HEK293 (cell line): Measurements from ENCODE around the gene PLCD4.

Experiments used
- EGR2 ChIP-seq: fragments of 450-650 bp; formaldehyde crosslinking; IDR thresholded peaks from 2 replicates; pipeline ENCODE4 v1.5.1; 2016; ENCODE audit warnings: low read depth, missing biosample characterization, missing genetic modification characterization
- SCRT1 ChIP-seq: fragments of 450-650 bp; formaldehyde crosslinking; IDR thresholded peaks from 2 replicates; pipeline ENCODE4 v1.5.1; 2016; ENCODE audit warnings: missing biosample characterization, missing genetic modification characterization, borderline replicate concordance
- SETDB1 ChIP-seq: IDR thresholded peaks from one replicate; pipeline ENCODE4 v1.6.1; 2017; ENCODE audit warnings: mild to moderate bottlenecking, low read length, moderate library complexity, mixed read lengths; ENCODE audit not compliant: insufficient read length
- YY1 ChIP-seq: fragments of 450-650 bp; formaldehyde crosslinking; IDR thresholded peaks from 2 replicates; pipeline ENCODE4 v1.5.1; 2018; ENCODE audit warnings: missing biosample characterization, missing genetic modification characterization
- YY2 ChIP-seq: fragments of 450-650 bp; formaldehyde crosslinking; IDR thresholded peaks from 2 replicates; pipeline ENCODE4 v1.5.1; 2016; ENCODE audit warnings: missing biosample characterization, missing genetic modification characterization
- ZBTB20 ChIP-seq: fragments of 450-650 bp; formaldehyde crosslinking; IDR thresholded peaks from 2 replicates; pipeline ENCODE4 v1.5.1; 2016; ENCODE audit warnings: missing biosample characterization, missing genetic modification characterization
- ZNF132 ChIP-seq: fragments of 450-650 bp; formaldehyde crosslinking; IDR thresholded peaks from 2 replicates; pipeline ENCODE4 v1.5.1; 2017; ENCODE audit warnings: missing biosample characterization, missing genetic modification characterization, borderline replicate concordance
- ZNF202 ChIP-seq: fragments of 450-650 bp; formaldehyde crosslinking; IDR thresholded peaks from 2 replicates; pipeline ENCODE4 v1.5.1; 2016; ENCODE audit warnings: missing biosample characterization, missing genetic modification characterization, borderline replicate concordance
- ZNF248 ChIP-seq: fragments of 450-650 bp; formaldehyde crosslinking; IDR thresholded peaks from 2 replicates; pipeline ENCODE4 v1.5.1; 2017; ENCODE audit warnings: missing biosample characterization, missing genetic modification characterization
- ZNF311 ChIP-seq: fragments of 450-650 bp; formaldehyde crosslinking; IDR thresholded peaks from 2 replicates; pipeline ENCODE4 v1.5.1; 2017; ENCODE audit warnings: missing biosample characterization, missing genetic modification characterization, borderline replicate concordance
- ZNF335 ChIP-seq: fragments of 450-650 bp; formaldehyde crosslinking; conservative IDR thresholded peaks from 2 replicates; pipeline ENCODE4 v1.5.1; 2016; ENCODE audit warnings: missing biosample characterization, missing genetic modification characterization
- ZNF341 ChIP-seq: fragments of 450-650 bp; formaldehyde crosslinking; IDR thresholded peaks from 2 replicates; pipeline ENCODE4; 2016; ENCODE audit warnings: low read depth, missing biosample characterization, missing genetic modification characterization
- ZNF549 ChIP-seq: fragments of 450-650 bp; IDR thresholded peaks from 2 replicates; pipeline ENCODE4 v1.5.1; 2018; ENCODE audit warnings: missing biosample characterization, missing genetic modification characterization, mild to moderate bottlenecking, inconsistent platforms, moderate library complexity
- ZNF561 ChIP-seq: fragments of 450-650 bp; IDR thresholded peaks from 2 replicates; pipeline ENCODE4 v1.5.1; 2018; ENCODE audit warnings: missing biosample characterization, missing genetic modification characterization, borderline replicate concordance
- ZNF585B ChIP-seq: fragments of 450-650 bp; formaldehyde crosslinking; IDR thresholded peaks from 2 replicates; pipeline ENCODE4 v1.5.1; 2016; ENCODE audit warnings: missing biosample characterization, missing genetic modification characterization
- ZNF600 ChIP-seq: fragments of 450-650 bp; formaldehyde crosslinking; IDR thresholded peaks from 2 replicates; pipeline ENCODE4 v1.5.1; 2016; ENCODE audit warnings: missing biosample characterization, missing genetic modification characterization
- ZNF658 ChIP-seq: fragments of 450-650 bp; formaldehyde crosslinking; IDR thresholded peaks from 2 replicates; pipeline ENCODE4; 2016; ENCODE audit warnings: missing biosample characterization, missing genetic modification characterization
- ZNF677 ChIP-seq: fragments of 450-650 bp; IDR thresholded peaks from 2 replicates; pipeline ENCODE4 v1.5.0; 2018; ENCODE audit warnings: missing biosample characterization, mild to moderate bottlenecking, missing genetic modification characterization, moderate library complexity
- ZNF747 ChIP-seq: fragments of 450-650 bp; formaldehyde crosslinking; IDR thresholded peaks from 2 replicates; pipeline ENCODE4 v1.5.1; 2016; ENCODE audit warnings: missing biosample characterization, missing genetic modification characterization
- ZNF76 ChIP-seq: fragments of 450-650 bp; formaldehyde crosslinking; IDR thresholded peaks from 2 replicates; pipeline ENCODE4; 2016; ENCODE audit warnings: low read depth, missing biosample characterization, missing genetic modification characterization, borderline replicate concordance
- TF ChIP-seq, protein P1 (sequence below): sonication (generic); formaldehyde crosslinking; IDR thresholded peaks from 2 replicates; pipeline ENCODE4 v1.8.1; 2022; ENCODE audit warnings: mild to moderate bottlenecking, moderate library complexity, missing genetic modification reagents
- TF ChIP-seq, protein P2 (sequence below): fragments of 450-650 bp; formaldehyde crosslinking; IDR thresholded peaks from 2 replicates; pipeline ENCODE4 v1.5.1; 2016; ENCODE audit warnings: missing biosample characterization, missing genetic modification characterization
- TF ChIP-seq, protein P3 (sequence below): fragments of 450-650 bp; formaldehyde crosslinking; conservative IDR thresholded peaks from 2 replicates; pipeline ENCODE4 v1.5.1; 2016; ENCODE audit warnings: low read depth, missing biosample characterization, missing genetic modification characterization
- TF ChIP-seq, protein P4 (sequence below): fragments of 450-650 bp; formaldehyde crosslinking; IDR thresholded peaks from 2 replicates; pipeline ENCODE4 v1.5.1; 2016; ENCODE audit warnings: missing biosample characterization, missing genetic modification characterization
- TF ChIP-seq, protein P5 (sequence below): fragments of 450-650 bp; IDR thresholded peaks from 2 replicates; pipeline ENCODE4 v1.5.1; 2018; ENCODE audit warnings: missing biosample characterization, missing genetic modification characterization
- TF ChIP-seq, protein P6 (sequence below): fragments of 450-650 bp; formaldehyde crosslinking; IDR thresholded peaks from 2 replicates; pipeline ENCODE4 v1.5.1; 2016; ENCODE audit warnings: missing biosample characterization, missing genetic modification characterization
- TF ChIP-seq, protein P7 (sequence below): fragments of 450-650 bp; formaldehyde crosslinking; IDR thresholded peaks from 2 replicates; pipeline ENCODE4 v1.5.1; 2016; ENCODE audit warnings: missing biosample characterization, missing genetic modification characterization, low read depth

Gene PLCD4

DNA sequence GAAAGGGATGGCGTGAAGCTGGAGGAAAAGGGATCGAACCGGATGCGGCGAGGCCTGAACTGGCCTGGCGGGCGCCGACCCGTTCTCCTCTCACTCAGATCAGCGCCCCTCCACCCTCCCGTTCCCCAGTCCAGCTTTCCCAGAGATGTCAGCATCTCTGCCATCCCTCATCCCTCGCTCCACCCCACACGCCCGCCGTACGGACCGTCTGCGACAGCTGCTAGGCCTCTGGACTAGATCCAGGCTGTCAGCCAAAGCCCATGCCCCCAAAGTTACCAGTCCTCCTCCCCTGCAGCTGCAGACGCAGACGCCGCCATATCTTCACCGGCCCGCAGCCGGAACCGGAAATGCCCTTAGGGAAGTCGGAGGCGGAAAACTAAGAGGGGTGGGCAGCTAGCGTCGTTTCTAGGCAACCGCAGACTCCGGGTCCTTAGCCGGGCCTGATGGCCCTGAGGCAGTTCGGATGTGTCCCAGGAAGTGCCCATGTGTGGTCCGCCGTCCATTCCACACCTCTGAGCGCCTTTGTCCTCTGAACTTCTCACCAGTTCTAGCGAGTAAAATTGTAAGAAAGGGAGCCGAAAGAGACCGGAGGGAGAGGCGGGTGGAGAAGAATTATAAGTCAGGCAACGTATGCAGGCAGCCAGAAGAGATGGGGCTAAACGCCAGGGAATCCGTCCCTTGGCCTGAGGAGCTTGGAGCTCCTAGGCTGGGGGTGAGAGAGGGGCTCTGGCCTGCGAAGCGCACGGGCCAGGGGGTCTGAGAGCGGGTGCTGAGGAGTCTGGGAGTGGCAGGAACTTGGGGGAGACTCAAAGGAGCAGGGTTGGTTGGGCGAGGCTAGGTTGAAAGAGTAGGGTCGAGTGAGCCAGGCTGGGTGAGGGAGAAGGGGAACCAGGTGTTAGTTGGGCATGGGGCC, 64.2 kb downstream of the PLCD4 start, which contains the start of the genes RNF25 and STK36 (continued):
- TF ChIP-seq ZNF311 (tag by site-specific recombination): no peak
- no peak for TF ChIP-seq ZNF677 (tag by site-specific recombination)
- peak; percentile 30; the same call in 1 of the 2 replicates for TF ChIP-seq EGR2 (tag by site-specific recombination)
- TF ChIP-seq, protein P1, sequence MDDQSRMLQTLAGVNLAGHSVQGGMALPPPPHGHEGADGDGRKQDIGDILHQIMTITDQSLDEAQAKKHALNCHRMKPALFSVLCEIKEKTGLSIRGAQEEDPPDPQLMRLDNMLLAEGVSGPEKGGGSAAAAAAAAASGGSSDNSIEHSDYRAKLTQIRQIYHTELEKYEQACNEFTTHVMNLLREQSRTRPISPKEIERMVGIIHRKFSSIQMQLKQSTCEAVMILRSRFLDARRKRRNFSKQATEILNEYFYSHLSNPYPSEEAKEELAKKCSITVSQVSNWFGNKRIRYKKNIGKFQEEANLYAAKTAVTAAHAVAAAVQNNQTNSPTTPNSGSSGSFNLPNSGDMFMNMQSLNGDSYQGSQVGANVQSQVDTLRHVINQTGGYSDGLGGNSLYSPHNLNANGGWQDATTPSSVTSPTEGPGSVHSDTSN (CRISPR knock-in tag): no peak
- TF ChIP-seq, protein P2, sequence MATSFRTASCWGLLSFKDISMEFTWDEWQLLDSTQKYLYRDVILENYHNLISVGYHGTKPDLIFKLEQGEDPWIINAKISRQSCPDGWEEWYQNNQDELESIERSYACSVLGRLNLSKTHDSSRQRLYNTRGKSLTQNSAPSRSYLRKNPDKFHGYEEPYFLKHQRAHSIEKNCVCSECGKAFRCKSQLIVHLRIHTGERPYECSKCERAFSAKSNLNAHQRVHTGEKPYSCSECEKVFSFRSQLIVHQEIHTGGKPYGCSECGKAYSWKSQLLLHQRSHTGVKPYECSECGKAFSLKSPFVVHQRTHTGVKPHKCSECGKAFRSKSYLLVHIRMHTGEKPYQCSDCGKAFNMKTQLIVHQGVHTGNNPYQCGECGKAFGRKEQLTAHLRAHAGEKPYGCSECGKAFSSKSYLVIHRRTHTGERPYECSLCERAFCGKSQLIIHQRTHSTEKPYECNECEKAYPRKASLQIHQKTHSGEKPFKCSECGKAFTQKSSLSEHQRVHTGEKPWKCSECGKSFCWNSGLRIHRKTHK (tag by site-specific recombination): no peak
- TF ChIP-seq SETDB1: no peak
- TF ChIP-seq ZNF747 (tag by site-specific recombination): no peak
- TF ChIP-seq, protein P3, sequence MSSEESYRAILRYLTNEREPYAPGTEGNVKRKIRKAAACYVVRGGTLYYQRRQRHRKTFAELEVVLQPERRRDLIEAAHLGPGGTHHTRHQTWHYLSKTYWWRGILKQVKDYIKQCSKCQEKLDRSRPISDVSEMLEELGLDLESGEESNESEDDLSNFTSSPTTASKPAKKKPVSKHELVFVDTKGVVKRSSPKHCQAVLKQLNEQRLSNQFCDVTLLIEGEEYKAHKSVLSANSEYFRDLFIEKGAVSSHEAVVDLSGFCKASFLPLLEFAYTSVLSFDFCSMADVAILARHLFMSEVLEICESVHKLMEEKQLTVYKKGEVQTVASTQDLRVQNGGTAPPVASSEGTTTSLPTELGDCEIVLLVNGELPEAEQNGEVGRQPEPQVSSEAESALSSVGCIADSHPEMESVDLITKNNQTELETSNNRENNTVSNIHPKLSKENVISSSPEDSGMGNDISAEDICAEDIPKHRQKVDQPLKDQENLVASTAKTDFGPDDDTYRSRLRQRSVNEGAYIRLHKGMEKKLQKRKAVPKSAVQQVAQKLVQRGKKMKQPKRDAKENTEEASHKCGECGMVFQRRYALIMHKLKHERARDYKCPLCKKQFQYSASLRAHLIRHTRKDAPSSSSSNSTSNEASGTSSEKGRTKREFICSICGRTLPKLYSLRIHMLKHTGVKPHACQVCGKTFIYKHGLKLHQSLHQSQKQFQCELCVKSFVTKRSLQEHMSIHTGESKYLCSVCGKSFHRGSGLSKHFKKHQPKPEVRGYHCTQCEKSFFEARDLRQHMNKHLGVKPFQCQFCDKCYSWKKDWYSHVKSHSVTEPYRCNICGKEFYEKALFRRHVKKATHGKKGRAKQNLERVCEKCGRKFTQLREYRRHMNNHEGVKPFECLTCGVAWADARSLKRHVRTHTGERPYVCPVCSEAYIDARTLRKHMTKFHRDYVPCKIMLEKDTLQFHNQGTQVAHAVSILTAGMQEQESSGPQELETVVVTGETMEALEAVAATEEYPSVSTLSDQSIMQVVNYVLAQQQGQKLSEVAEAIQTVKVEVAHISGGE (tag by site-specific recombination): peak; percentile 97
- peak; percentile 100 for TF ChIP-seq ZNF335 (tag by site-specific recombination)
- TF ChIP-seq, protein P4, sequence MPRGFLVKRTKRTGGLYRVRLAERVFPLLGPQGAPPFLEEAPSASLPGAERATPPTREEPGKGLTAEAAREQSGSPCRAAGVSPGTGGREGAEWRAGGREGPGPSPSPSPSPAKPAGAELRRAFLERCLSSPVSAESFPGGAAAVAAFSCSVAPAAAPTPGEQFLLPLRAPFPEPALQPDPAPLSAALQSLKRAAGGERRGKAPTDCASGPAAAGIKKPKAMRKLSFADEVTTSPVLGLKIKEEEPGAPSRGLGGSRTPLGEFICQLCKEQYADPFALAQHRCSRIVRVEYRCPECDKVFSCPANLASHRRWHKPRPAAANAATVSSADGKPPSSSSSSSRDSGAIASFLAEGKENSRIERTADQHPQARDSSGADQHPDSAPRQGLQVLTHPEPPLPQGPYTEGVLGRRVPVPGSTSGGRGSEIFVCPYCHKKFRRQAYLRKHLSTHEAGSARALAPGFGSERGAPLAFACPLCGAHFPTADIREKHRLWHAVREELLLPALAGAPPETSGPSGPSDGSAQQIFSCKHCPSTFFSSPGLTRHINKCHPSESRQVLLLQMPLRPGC (tag by site-specific recombination): no peak
- peak; percentile 73; the same call in 1 of the 2 replicates for TF ChIP-seq YY1 (tag by site-specific recombination)
- no peak for TF ChIP-seq ZNF600 (tag by site-specific recombination)
- TF ChIP-seq ZNF585B: no peak
- TF ChIP-seq ZNF76 (tag by site-specific recombination): peak; percentile 16; the same call in 1 of the 2 replicates
- TF ChIP-seq ZNF202 (tag by site-specific recombination): no peak
- no peak for TF ChIP-seq SCRT1
- TF ChIP-seq ZBTB20 (tag by site-specific recombination): no peak
- no peak for TF ChIP-seq ZNF658
- no peak for TF ChIP-seq ZNF561 (tag by site-specific recombination)
- no peak for TF ChIP-seq ZNF549 (tag by site-specific recombination)
- TF ChIP-seq YY2 (tag by site-specific recombination): peak; percentile 90
- TF ChIP-seq, protein P5, sequence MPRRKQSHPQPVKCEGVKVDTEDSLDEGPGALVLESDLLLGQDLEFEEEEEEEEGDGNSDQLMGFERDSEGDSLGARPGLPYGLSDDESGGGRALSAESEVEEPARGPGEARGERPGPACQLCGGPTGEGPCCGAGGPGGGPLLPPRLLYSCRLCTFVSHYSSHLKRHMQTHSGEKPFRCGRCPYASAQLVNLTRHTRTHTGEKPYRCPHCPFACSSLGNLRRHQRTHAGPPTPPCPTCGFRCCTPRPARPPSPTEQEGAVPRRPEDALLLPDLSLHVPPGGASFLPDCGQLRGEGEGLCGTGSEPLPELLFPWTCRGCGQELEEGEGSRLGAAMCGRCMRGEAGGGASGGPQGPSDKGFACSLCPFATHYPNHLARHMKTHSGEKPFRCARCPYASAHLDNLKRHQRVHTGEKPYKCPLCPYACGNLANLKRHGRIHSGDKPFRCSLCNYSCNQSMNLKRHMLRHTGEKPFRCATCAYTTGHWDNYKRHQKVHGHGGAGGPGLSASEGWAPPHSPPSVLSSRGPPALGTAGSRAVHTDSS (tag by site-specific recombination): no peak
- TF ChIP-seq, protein P6, sequence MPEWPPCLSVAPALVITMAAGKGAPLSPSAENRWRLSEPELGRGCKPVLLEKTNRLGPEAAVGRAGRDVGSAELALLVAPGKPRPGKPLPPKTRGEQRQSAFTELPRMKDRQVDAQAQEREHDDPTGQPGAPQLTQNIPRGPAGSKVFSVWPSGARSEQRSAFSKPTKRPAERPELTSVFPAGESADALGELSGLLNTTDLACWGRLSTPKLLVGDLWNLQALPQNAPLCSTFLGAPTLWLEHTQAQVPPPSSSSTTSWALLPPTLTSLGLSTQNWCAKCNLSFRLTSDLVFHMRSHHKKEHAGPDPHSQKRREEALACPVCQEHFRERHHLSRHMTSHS (tag by site-specific recombination): no peak
- no peak for TF ChIP-seq ZNF248 (tag by site-specific recombination)
- peak; percentile 77 for TF ChIP-seq ZNF341 (tag by site-specific recombination)
- no peak for TF ChIP-seq ZNF132 (tag by site-specific recombination)
- TF ChIP-seq, protein P7, sequence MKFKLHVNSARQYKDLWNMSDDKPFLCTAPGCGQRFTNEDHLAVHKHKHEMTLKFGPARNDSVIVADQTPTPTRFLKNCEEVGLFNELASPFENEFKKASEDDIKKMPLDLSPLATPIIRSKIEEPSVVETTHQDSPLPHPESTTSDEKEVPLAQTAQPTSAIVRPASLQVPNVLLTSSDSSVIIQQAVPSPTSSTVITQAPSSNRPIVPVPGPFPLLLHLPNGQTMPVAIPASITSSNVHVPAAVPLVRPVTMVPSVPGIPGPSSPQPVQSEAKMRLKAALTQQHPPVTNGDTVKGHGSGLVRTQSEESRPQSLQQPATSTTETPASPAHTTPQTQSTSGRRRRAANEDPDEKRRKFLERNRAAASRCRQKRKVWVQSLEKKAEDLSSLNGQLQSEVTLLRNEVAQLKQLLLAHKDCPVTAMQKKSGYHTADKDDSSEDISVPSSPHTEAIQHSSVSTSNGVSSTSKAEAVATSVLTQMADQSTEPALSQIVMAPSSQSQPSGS: no peak
